ENCODE measurements around the gene SHANK2.

SHANK2 gene

DNA sequence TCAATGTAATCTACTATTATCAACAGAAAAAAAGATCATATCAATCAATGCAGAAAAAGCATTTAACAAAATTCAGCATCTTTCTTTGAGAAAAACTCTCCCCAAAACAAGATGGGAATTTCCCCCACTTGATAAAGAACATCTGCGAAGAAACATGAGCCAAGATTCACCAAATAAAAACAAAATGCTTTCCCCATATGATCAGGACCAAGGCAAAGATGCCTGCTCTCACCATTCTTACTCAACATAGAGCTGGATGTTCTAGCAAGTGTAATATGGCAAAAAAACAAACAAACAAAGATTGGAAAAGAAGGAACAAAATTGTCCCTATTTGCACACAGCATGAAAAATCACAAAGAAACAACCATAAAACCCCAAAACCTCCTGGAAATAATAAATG lies 23.4 kb downstream of the SHANK2 start:
- H3K4me3 ChIP-seq (ENCODE audit: low read depth, low read length): no peak overlapping the region
- TF ChIP-seq, protein P1, sequence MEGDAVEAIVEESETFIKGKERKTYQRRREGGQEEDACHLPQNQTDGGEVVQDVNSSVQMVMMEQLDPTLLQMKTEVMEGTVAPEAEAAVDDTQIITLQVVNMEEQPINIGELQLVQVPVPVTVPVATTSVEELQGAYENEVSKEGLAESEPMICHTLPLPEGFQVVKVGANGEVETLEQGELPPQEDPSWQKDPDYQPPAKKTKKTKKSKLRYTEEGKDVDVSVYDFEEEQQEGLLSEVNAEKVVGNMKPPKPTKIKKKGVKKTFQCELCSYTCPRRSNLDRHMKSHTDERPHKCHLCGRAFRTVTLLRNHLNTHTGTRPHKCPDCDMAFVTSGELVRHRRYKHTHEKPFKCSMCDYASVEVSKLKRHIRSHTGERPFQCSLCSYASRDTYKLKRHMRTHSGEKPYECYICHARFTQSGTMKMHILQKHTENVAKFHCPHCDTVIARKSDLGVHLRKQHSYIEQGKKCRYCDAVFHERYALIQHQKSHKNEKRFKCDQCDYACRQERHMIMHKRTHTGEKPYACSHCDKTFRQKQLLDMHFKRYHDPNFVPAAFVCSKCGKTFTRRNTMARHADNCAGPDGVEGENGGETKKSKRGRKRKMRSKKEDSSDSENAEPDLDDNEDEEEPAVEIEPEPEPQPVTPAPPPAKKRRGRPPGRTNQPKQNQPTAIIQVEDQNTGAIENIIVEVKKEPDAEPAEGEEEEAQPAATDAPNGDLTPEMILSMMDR (IDR thresholded peaks at IDR 0.05; ENCODE audit: borderline replicate concordance, insufficient read depth, low read depth, low read length): no peak

DNA sequence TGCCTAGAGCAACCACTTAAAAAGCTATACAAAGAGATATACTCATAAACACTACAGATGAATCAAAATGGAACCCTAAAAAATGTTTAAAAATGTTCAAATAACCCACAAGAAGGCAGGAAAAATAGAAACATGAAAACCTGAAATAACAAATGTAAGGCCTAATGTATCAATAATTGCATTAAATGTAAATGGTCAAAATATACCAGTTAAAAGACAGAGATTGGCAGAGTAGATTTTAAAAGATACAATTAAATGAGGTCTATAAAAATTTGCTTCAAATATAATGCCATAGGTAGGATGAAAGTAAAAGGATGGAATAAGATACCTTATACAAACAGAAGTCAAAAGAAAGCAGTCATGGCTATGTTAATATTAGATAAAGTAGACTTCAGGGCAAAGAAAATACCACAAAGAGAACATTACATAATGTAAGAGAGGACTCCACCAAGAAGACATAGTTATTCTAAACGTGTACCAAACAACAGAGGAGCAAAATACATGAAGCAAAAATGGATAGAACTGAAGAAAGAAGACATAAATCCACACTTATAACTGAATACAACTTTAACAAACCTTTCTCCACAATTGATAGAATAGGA lies 25.2 kb downstream of the SHANK2 start:
- no peak overlapping the region for H3K4me3 ChIP-seq (ENCODE audit: low read depth, low read length)
- TF ChIP-seq, protein P1 (IDR thresholded peaks at IDR 0.05; ENCODE audit: borderline replicate concordance, insufficient read depth, low read depth, low read length): no peak

DNA sequence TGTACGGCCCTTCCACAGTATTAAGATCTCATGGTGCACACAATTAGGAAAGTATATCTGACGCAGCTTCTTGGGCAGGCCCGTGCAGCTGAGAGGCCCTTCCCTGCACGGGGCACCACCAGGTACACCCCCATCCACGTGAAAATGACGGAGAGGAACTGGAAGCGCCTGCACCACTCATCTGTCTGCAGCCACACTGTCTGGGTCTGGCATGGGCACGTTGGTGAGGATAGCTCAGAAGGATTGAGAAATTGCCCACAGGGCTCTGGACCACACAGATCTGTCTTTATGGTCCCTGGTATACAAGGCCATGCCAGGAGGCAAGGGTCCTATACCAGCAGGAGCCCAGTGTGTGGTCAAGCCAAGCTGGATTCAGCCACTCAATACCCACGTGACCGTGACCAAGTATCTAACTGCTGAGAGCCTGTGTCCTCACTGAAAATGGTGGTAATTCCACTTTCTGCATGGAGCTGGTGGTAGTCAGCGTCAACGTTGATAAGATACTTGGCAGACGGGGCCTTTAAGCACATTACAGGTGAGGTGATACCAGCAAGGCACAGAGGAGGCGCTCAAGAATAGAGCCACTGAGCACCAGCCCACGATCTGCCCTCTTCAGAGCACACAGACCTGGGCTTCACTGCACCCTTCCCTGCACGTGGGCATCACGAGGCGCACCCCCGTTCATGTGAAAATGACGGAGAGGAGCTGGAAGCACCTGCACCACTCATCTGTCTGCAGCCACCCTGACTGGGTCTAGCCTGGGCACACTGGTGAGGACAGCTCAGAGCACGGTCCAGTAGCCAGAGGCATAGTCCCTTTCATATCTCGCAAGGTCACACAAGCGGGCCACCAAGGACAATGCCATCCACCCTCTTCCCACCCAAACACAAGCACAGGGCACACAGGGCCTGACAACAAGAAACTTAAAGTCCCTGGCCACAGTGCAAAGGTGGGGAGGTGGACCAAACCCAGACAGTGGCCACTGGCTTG lies 28.4 kb downstream of the SHANK2 start:
- no peak overlapping the region for H3K4me3 ChIP-seq (ENCODE audit: low read depth, low read length)
- TF ChIP-seq, protein P1 (IDR thresholded peaks at IDR 0.05; ENCODE audit: borderline replicate concordance, insufficient read depth, low read depth, low read length): no peak

DNA sequence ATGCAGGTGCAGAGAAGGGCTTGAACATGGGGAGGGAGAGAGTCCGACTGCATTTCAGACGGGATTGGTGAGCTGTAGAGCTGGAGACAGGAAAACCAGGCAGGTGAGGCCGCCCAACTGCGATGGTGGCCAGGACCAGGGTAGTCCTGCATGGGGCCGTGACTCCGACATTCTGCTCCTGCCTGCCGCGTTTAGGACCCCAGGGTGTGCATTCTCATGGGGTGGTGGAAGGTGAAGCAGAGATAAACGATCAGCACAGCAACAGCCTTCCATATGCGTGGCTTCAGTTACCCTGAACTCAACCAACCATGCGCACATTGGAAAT lies 29.3 kb downstream of the SHANK2 start:
- TF ChIP-seq, protein P1 (IDR thresholded peaks at IDR 0.05; ENCODE audit: borderline replicate concordance, insufficient read depth, low read depth, low read length): no peak
- no peak overlapping the region for H3K4me3 ChIP-seq (ENCODE audit: low read depth, low read length)

DNA sequence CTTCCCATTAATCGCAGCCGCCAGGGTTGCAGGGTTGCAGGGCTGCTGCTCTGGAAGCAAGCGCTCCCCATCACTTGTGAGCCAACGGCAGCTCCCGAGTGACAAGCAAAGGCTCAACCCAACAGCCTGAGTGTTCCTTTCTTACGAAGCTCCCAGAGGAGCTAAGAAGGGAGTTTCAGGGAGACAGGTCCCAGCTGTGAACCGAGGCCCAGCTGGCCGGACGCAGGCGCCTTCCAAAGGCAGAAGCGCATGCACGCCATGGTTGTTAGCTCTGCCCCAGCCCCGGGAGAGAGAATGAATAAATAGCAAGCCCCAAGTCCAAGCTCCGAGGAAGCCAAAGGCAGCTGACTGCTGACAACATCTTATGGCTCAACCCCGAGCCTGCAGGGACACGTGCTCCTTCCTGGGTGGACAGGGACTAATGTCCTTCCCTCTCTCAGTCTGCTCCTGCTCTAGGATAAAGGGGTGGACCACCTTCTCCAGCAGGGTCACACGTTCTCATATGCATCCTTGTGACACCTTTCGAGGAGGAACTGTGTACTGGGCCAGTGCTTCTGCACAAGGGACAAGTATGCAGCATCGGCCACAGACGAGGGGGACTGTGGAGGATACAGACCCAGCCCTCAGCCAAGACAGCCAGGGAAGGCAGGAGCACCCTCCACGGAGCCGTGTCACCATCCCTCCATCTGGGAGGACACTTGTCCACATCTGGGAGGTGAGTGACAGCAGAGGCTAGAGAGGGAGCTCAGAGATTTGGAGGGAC lies 29.9 kb downstream of the SHANK2 start:
- H3K4me3 ChIP-seq (ENCODE audit: low read depth, low read length): no peak overlapping the region
- TF ChIP-seq, protein P1 (IDR thresholded peaks at IDR 0.05; ENCODE audit: borderline replicate concordance, insufficient read depth, low read depth, low read length): no peak

DNA sequence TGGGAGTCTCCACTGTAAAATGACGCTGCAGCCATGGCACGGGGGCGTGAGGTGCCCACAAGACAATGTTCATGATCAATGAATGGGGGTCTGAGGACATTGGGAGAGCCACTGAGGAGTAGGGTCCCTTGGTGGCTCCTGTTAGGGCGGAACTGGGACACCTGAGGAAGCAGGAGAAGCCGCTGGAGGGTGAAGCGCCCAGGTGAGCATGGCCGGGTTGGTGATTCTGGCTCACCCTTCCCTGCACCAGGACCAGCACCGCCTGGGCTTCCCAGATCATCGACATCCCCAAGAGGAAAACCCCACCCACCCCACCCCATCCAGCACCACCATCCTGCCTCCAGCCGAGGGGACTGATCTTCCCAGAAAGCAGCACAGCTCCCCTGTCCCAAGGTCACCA lies 30.6 kb downstream of the SHANK2 start:
- no peak overlapping the region for H3K4me3 ChIP-seq (ENCODE audit: low read depth, low read length)
- TF ChIP-seq, protein P1 (IDR thresholded peaks at IDR 0.05; ENCODE audit: borderline replicate concordance, insufficient read depth, low read depth, low read length): no peak
